Left renal cortex interstitium (tissue), 4 donors: ENCODE results near the gene SBF2. TPM values are rescaled to one million over a fixed set of nuclear protein-coding genes. Genes with fewer than 3 reads are reported as not detected.

Source experiments
- DNase-seq, 4 donors: peaks; one replicate each; pipeline ENCODE4 v3.0.0-alpha.2; 2013; ENCODE audit warnings: low read depth in 4 of 4, low spot score in 2 of 4, missing footprints in 1 of 4
- polyA plus RNA-seq, 4 donors: library from polyadenylated mRNA; unstranded; fragments of 120-200 nt; gene quantifications; one replicate each; pipeline ENCODE4 v1.2.1, GENCODE V29; 2013; ENCODE audit not compliant: insufficient read length in 4 of 4

The SBF2 gene
- polyA plus RNA-seq, 4 donors: 41.7 to 58.7 (median 52.8) TPM

GRCh38 chr11:10317776-10318526 lies 23.9 kb upstream of the SBF2 start:
- no peak for DNase-seq

- no peak for DNase-seq
These were observed 23.2 kb upstream of the SBF2 start for GRCh38 chr11:10317151-10317755.

- no peak for DNase-seq
These were observed 21.1 kb upstream of the SBF2 start for GRCh38 chr11:10315083-10315482.

GRCh38 chr11:10314199-10315072 lies 20.4 kb upstream of the SBF2 start:
- DNase-seq: no peak

- DNase-seq: no peak
These were observed 17.8 kb upstream of the SBF2 start for GRCh38 chr11:10311802-10312201.

GRCh38 chr11:10310301-10310841 lies 16.4 kb upstream of the SBF2 start:
- DNase-seq: no peak

- no peak for DNase-seq
These were observed 15.4 kb upstream of the SBF2 start for GRCh38 chr11:10309163-10310093.

GRCh38 chr11:10308201-10308954 lies 14.4 kb upstream of the SBF2 start:
- no peak for DNase-seq

- DNase-seq: peak in 2 of 4 donors; percentile 63 to 71
These were observed 13.6 kb upstream of the SBF2 start for GRCh38 chr11:10307400-10308200.

- DNase-seq: no peak
These were observed 13.0 kb upstream of the SBF2 start for GRCh38 chr11:10307022-10307399.

GRCh38 chr11:10305964-10306918 lies 12.2 kb upstream of the SBF2 start:
- peak in 1 of 4 donors; percentile 36 for DNase-seq

- no peak for DNase-seq
These were observed 11.4 kb upstream of the SBF2 start for GRCh38 chr11:10305262-10305963.

- DNase-seq: peak in 2 of 4 donors; percentile 59 to 78
These were observed 10.7 kb upstream of the SBF2 start, which contains the start of gene ADM for GRCh38 chr11:10304495-10305261. ADM (plus strand) TSS chr11:10305073; CDS start chr11:10305701, 628 bp downstream.

- no peak for DNase-seq
These were observed 9.7 kb upstream of the SBF2 start for GRCh38 chr11:10303558-10304363.
